ENCODE results near the gene ATP5MC2.

The ATP5MC2 gene

GRCh38 chr12:53617700-53618099 is 58.2 kb downstream of the ATP5MC2 start:
- DNase-seq (ENCODE audit: low read depth) = no peak
- TF ChIP-seq, protein P1, sequence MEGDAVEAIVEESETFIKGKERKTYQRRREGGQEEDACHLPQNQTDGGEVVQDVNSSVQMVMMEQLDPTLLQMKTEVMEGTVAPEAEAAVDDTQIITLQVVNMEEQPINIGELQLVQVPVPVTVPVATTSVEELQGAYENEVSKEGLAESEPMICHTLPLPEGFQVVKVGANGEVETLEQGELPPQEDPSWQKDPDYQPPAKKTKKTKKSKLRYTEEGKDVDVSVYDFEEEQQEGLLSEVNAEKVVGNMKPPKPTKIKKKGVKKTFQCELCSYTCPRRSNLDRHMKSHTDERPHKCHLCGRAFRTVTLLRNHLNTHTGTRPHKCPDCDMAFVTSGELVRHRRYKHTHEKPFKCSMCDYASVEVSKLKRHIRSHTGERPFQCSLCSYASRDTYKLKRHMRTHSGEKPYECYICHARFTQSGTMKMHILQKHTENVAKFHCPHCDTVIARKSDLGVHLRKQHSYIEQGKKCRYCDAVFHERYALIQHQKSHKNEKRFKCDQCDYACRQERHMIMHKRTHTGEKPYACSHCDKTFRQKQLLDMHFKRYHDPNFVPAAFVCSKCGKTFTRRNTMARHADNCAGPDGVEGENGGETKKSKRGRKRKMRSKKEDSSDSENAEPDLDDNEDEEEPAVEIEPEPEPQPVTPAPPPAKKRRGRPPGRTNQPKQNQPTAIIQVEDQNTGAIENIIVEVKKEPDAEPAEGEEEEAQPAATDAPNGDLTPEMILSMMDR (conservative IDR thresholded peaks at IDR 0.05; ENCODE audit: low read depth, low read length) = no peak
- H3K4me3 ChIP-seq (ENCODE audit: low read depth, low read length) = no peak overlapping the region

DNA sequence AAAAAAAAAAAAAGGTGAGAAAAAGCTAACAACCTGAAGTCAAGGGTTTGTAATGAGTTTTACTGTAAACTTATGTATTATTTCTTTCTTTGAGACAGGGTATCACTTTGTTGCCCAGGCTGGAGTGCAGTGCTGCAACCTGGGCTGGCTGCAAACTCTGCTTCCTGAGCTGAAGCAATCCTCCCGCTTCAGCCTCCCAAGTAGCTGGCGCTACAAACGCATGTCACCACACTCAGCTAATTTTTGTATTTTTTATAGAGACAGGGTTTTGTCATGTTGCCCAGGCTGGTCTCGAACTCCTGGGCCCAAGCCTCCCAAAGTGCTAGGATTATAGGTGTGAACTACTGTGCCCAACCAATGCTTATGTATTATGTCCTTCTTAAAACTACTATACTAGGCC is 58.9 kb downstream of the ATP5MC2 start:
- TF ChIP-seq, protein P1 (conservative IDR thresholded peaks at IDR 0.05; ENCODE audit: low read depth, low read length) = no peak
- no peak overlapping the region for H3K4me3 ChIP-seq (ENCODE audit: low read depth, low read length)
- no peak for DNase-seq (ENCODE audit: low read depth)

Measured in choroid plexus epithelial cell (primary cell).